Right ventricle myocardium inferior (tissue), 1 donor: ENCODE results near the gene RSF1. TPM values are rescaled to one million over a fixed set of nuclear protein-coding genes. Genes with fewer than 3 reads are reported as not detected.

Experiments used
- ATAC-seq: fragments of 200-7000 bp; cut with Tn5 transposase; one replicate; pipeline ENCODE4 v1.9.1; 2020; ENCODE audit warnings: mild to moderate bottlenecking, moderate library complexity
- DNase-seq: peaks from one replicate; pipeline ENCODE4 v3.0.0; 2021; ENCODE audit errors: missing footprints
- intact Hi-C: fragments of 100-400 bp; cut with DNase I; formaldehyde crosslinking; loops from one replicate; pipeline ENCODE4 v1.11.0; 2022
- total RNA-seq: library from RNA; stranded (reverse); fragmentation: NEBNext Ultra II Directional; extraction: Animal tissue kit (Norgen Biotek cat#: 25700); gene quantifications from one replicate; pipeline ENCODE4 v1.2.1, GENCODE V29; 2021
- donor health status: DM: no; HTN: yes; CAD: no; lungs with severe emphysema.

RSF1 gene
- total RNA-seq, 1 donor from 2014 or later, result 34.8 TPM

- ATAC-seq (peak; percentile 64), DNase-seq (peak; percentile 91)
- intact Hi-C loops, result no loop called here
Measured at GRCh38 chr11:77819411-77819920, 1.1 kb downstream of the RSF1 start.

- DNase-seq, result no peak
- no peak for ATAC-seq
Measured at GRCh38 chr11:77815459-77815858, 5.1 kb downstream of the RSF1 start.

GRCh38 chr11:77814848-77815247 is 5.7 kb downstream of the RSF1 start:
- no peak for DNase-seq
- no peak for ATAC-seq
- intact Hi-C loops, result no loop called here

More at GRCh38 chr11:77815459-77815858, 5.1 kb downstream of the RSF1 start:
- intact Hi-C loops, result no loop called here

- intact Hi-C loops, result no loop called here
- ATAC-seq (no peak), DNase-seq (no peak)
Measured at GRCh38 chr11:77813256-77813655, 7.3 kb downstream of the RSF1 start.

- intact Hi-C loops, result no loop called here
- ATAC-seq (no peak), DNase-seq (no peak)
Measured at GRCh38 chr11:77806993-77807392, 13.5 kb downstream of the RSF1 start.

- DNase-seq (no peak), ATAC-seq (no peak)
- intact Hi-C loops, result no loop called here
Measured at GRCh38 chr11:77806415-77806814, 14.1 kb downstream of the RSF1 start.

- intact Hi-C loops, result no loop called here
- DNase-seq (no peak), ATAC-seq (no peak)
Measured at GRCh38 chr11:77801477-77801876, 19.0 kb downstream of the RSF1 start.

- DNase-seq (no peak), ATAC-seq (no peak)
- intact Hi-C loops, result no loop called here
Measured at GRCh38 chr11:77800449-77800848, 20.1 kb downstream of the RSF1 start.

GRCh38 chr11:77799338-77799737 is 21.2 kb downstream of the RSF1 start:
- ATAC-seq (peak; percentile 39), DNase-seq (no peak)
- intact Hi-C loops, result no loop called here

GRCh38 chr11:77793972-77794371 is 26.6 kb downstream of the RSF1 start:
- ATAC-seq (no peak), DNase-seq (no peak)
- intact Hi-C loops, result no loop called here

- no peak for DNase-seq
- no peak for ATAC-seq
- intact Hi-C loops, result no loop called here
Measured at GRCh38 chr11:77791301-77791700, 29.2 kb downstream of the RSF1 start.

- intact Hi-C loops, result no loop called here
- ATAC-seq, result no peak
- peak; percentile 65 for DNase-seq
Measured at GRCh38 chr11:77789731-77790476, 30.6 kb downstream of the RSF1 start.

- no peak for ATAC-seq
- peak; percentile 33 for DNase-seq
- intact Hi-C loops, result no loop called here
Measured at GRCh38 chr11:77789061-77789730, 31.3 kb downstream of the RSF1 start.

- ATAC-seq (no peak), DNase-seq (no peak)
- intact Hi-C loops, result no loop called here
Measured at GRCh38 chr11:77784572-77784971, 36.0 kb downstream of the RSF1 start.

- intact Hi-C loops, result no loop called here
- DNase-seq (no peak), ATAC-seq (no peak)
Measured at GRCh38 chr11:77783025-77783424, 37.5 kb downstream of the RSF1 start.

GRCh38 chr11:77779935-77780334 is 40.6 kb downstream of the RSF1 start:
- ATAC-seq (no peak), DNase-seq (no peak)
- intact Hi-C loops, result no loop called here

- ATAC-seq, result no peak
- intact Hi-C loops, result no loop called here
- no peak for DNase-seq
Measured at GRCh38 chr11:77778549-77778948, 42.0 kb downstream of the RSF1 start.

- DNase-seq, result no peak
- no peak for ATAC-seq
- intact Hi-C loops, result no loop called here
Measured at GRCh38 chr11:77778118-77778517, 42.4 kb downstream of the RSF1 start.

GRCh38 chr11:77776455-77776854 is 44.1 kb downstream of the RSF1 start:
- intact Hi-C loops, result no loop called here
- ATAC-seq, result no peak
- no peak for DNase-seq

- intact Hi-C loops, result no loop called here
- no peak for ATAC-seq
- no peak for DNase-seq
Measured at GRCh38 chr11:77775936-77776335, 44.6 kb downstream of the RSF1 start.
